CD4-positive, CD25-positive, alpha-beta regulatory T cell (primary cell): ENCODE measurements around the gene TMEM170A. TPM values are rescaled to one million over a fixed set of nuclear protein-coding genes. Genes with fewer than 3 reads are reported as not detected.

Source experiments
- ATAC-seq, 2 donors: fragments of 150-1000 bp; cut with Tn5 transposase; one replicate each; pipeline ENCODE4 v1.10.0; 2021; ENCODE audit warnings: low read depth in 2 of 2, moderate number of reproducible peaks in 2 of 2, moderate library complexity in 1 of 2
- DNase-seq, 3 donors: peaks; one replicate each; pipeline versions ENCODE4 v3.0.0 to v3.0.0-alpha.2; 2012 to 2022; ENCODE audit warnings: mixed read lengths in 1 of 3
- H3K27ac ChIP-seq: one replicate; pipeline ENCODE4 v1.7.0; 2013; ENCODE audit warnings: mild to moderate bottlenecking, low read length; ENCODE audit not compliant: insufficient read depth, poor library complexity, severe bottlenecking
- H3K27me3 ChIP-seq: one replicate; pipeline ENCODE4 v1.7.0; 2013; ENCODE audit warnings: low read length; ENCODE audit not compliant: control insufficient read depth, insufficient read depth
- H3K36me3 ChIP-seq: one replicate; pipeline ENCODE4 v1.7.0; 2013; ENCODE audit warnings: mild to moderate bottlenecking, low read length, moderate library complexity; ENCODE audit not compliant: control insufficient read depth, insufficient read depth
- H3K4me1 ChIP-seq: 2 replicates; pipeline ENCODE4 v1.7.0; 2013; ENCODE audit warnings: mild to moderate bottlenecking, low read length; ENCODE audit not compliant: insufficient read depth, control insufficient read depth, poor library complexity, severe bottlenecking
- H3K4me3 ChIP-seq: one replicate; pipeline ENCODE4 v1.7.0; 2013; ENCODE audit warnings: low read depth, mild to moderate bottlenecking, low read length, moderate library complexity
- H3K9me3 ChIP-seq, 2 experiments: 1 replicate in 1 of 2; 2 replicates in 1 of 2; pipeline ENCODE4 v1.7.0; 2013; ENCODE audit warnings: low read length in 2 of 2, mild to moderate bottlenecking in 1 of 2, moderate library complexity in 1 of 2; ENCODE audit not compliant: control insufficient read depth in 2 of 2
- H3K27ac Mint-ChIP-seq, 3 donors: one replicate each; pipeline ENCODE4 v1.8.0; 2020 to 2022; ENCODE audit warnings: mild to moderate bottlenecking in 3 of 3, mixed read lengths in 3 of 3, moderate library complexity in 2 of 3
- H3K27me3 Mint-ChIP-seq: one replicate; pipeline ENCODE4 v1.8.0; 2022; ENCODE audit warnings: mild to moderate bottlenecking, mixed read lengths
- H3K36me3 Mint-ChIP-seq: one replicate; pipeline ENCODE4 v1.8.0; 2020; ENCODE audit warnings: mixed read lengths
- H3K4me1 Mint-ChIP-seq, 4 donors: one replicate each; pipeline ENCODE4 v1.8.0; 2020 to 2022; ENCODE audit warnings: mixed read lengths in 4 of 4, mild to moderate bottlenecking in 1 of 4
- H3K4me3 Mint-ChIP-seq, 4 donors: one replicate each; pipeline ENCODE4 v1.8.0; 2020 to 2022; ENCODE audit warnings: mild to moderate bottlenecking in 4 of 4, mixed read lengths in 4 of 4, moderate library complexity in 3 of 4
- H3K9me3 Mint-ChIP-seq, 7 donors: one replicate each; pipeline ENCODE4 v1.8.0; 2020 to 2022; ENCODE audit warnings: mixed read lengths in 7 of 7, mild to moderate bottlenecking in 3 of 7, moderate library complexity in 2 of 7
- polyA plus RNA-seq, 4 donors: library from polyadenylated mRNA; unstranded; fragments of 300-500 nt; fragmentation: Illumina TruSeq; gene quantifications; one replicate each; pipeline ENCODE4 v1.2.3, GENCODE V29; 2021
- total RNA-seq: library from RNA; stranded (reverse); gene quantifications from one replicate; pipeline ENCODE4 v1.2.3, GENCODE V29; 2022

TMEM170A gene
- total and polyA plus RNA-seq, 5 donors from 2014 or later: 34.8 to 45.1 (median 40.0) TPM

DNA sequence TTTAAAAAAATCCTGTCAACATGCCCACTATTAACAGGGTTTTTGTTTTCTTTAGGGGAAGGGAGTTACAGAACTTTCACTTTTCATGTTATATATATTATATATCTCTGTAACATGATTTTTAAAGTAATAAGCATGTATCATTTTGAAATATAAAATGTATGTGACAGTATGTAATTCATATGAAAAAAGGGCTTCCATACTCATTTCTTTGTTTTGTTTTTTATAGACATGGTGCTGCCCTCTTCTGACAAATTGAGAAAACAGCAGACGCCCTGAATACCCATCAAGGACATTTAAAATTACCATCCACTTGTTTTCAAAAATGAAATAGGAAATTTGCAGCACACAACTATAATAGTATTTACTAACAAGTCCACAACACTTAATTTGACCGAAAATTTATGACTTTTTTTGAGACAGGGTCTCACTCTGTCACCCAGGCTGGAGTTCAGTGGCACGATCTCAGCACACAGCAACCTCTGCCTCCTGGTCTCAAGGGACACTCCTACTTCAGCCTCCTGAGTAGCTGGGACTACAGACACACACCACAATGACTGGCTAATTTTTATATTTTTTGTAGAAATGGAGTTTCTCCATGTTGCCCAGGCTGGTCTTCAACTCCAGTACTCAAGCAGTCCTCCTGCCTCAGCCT, 61.5 kb downstream of the TMEM170A start:
- Mint-ChIP-seq H3K4me1 (peaks cover 4 to 8% (median 5%) of the 10 kb centered on the region in 4 donors), H3K4me3 (no peak overlapping the region), H3K27me3 (no peaks in the 10 kb centered on the region), H3K9me3 (no peaks in the 10 kb centered on the region), H3K27ac (no peak overlapping the region), H3K36me3 (peaks cover 16% of the 10 kb centered on the region)
- Histone ChIP-seq H3K36me3 (peaks cover 19% of the 10 kb centered on the region), H3K4me3 (no peak overlapping the region), H3K27ac (no peak overlapping the region), H3K4me1 (no peaks in the 10 kb centered on the region), H3K9me3 (no peaks in the 10 kb centered on the region), H3K27me3 (no peaks in the 10 kb centered on the region)
- ATAC-seq: peak in 1 of 2 donors; percentile 34
- DNase-seq: peak in 2 of 3 donors; percentile 42 to 61

DNA sequence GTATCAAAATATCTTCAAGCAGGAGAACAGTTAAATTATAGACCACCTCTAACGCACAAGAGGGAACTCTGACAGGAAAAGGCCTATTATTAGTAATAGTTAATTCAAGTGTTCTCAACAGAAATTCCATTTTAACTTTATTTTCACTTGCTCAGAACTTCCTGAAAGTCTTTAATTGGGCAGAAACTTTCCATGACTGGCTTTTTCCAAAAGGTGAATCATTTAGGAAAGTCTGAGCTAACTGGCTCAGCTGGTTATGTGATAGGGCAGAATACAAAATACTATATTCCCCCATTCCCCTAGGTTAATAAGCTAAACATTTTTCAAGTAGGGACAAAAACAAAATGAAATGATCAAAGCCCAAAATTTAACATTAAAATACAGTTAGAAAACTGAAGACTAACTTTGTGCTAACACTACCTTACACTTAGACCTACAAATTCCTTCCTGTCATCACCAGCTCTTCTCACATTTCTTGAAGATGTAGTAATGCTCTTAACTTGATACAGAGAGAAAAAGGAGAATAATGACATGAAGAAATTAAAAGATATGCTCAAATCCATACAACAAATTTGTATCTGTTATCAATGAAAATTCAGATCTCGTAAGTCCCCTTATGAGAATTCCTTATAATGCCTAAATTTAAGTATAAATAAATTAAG, 62.2 kb downstream of the TMEM170A start:
- no peak for DNase-seq
- Histone ChIP-seq H3K9me3 (no peaks in the 10 kb centered on the region), H3K36me3 (peaks cover 16% of the 10 kb centered on the region), H3K27me3 (no peaks in the 10 kb centered on the region), H3K4me1 (no peaks in the 10 kb centered on the region), H3K27ac (no peak overlapping the region), H3K4me3 (no peak overlapping the region)
- Mint-ChIP-seq H3K27me3 (no peaks in the 10 kb centered on the region), H3K4me1 (peaks cover 2 to 7% (median 5%) of the 10 kb centered on the region in 4 donors), H3K4me3 (no peak overlapping the region), H3K36me3 (peaks cover 15% of the 10 kb centered on the region), H3K9me3 (no peaks in the 10 kb centered on the region), H3K27ac (peak overlapping the region in 1 of 3 donors; percentile 46)
- no peak for ATAC-seq

DNA sequence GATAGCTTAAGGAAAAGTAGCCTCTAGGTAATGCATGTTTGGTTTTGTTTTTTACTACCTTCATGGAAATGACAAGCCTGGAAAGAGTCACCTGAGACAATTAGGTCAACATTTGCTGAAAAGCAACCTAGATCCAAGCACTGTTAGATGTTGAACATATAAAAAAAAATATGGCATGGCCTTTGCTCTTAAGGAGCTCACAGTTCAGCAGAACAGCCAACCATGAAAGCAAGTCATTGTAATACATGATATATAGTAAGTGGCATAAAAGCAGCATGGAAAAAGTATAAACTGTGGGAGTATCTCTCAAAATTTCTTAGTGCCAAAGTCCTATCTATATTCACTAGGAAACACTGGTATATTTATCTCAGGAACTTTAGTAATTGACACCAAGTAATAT, 62.8 kb downstream of the TMEM170A start:
- peaks cover 15% of the 10 kb centered on the region for H3K36me3 Mint-ChIP-seq
- Histone ChIP-seq H3K27me3 (no peaks in the 10 kb centered on the region), H3K36me3 (peaks cover 13% of the 10 kb centered on the region), H3K4me3 (no peak overlapping the region), H3K27ac (no peak overlapping the region), H3K9me3 (no peaks in the 10 kb centered on the region), H3K4me1 (no peaks in the 10 kb centered on the region)
- peak overlapping the region in 1 of 3 donors; percentile 46 for H3K27ac Mint-ChIP-seq
- H3K9me3 Mint-ChIP-seq: no peaks in the 10 kb centered on the region
- no peaks in the 10 kb centered on the region for H3K27me3 Mint-ChIP-seq
- ATAC-seq: no peak
- no peak overlapping the region for H3K4me3 Mint-ChIP-seq
- H3K4me1 Mint-ChIP-seq: peaks cover 2 to 7% (median 5%) of the 10 kb centered on the region in 4 donors
- DNase-seq: no peak

DNA sequence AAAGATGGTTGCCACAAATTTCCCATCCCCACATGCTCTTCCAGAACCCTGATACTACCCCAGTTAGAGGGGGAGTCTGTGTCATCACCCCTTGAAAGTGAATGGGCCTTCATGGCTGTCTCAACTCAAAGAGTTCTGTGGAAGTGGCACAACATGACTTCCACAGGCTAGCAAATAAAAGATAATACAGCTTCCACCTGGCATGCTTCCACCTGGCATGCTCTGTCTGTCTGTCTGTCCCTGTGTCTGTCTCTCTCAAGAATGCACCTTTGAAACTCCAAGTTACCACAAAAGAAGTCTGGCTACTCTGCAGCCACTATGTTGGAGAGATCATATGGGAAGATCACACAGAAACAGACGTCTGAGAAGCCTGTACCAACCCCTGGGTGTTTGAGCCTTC, 66.2 kb downstream of the TMEM170A start:
- H3K27ac Mint-ChIP-seq: peak overlapping the region in 1 of 3 donors; percentile 42
- H3K9me3 Mint-ChIP-seq: no peaks in the 10 kb centered on the region
- H3K36me3 Mint-ChIP-seq: peaks cover 15% of the 10 kb centered on the region
- Histone ChIP-seq H3K4me1 (no peaks in the 10 kb centered on the region), H3K27me3 (no peaks in the 10 kb centered on the region), H3K4me3 (no peak overlapping the region), H3K36me3 (peaks cover 11% of the 10 kb centered on the region), H3K9me3 (no peaks in the 10 kb centered on the region), H3K27ac (no peak overlapping the region)
- ATAC-seq (no peak), DNase-seq (no peak)
- H3K4me3 Mint-ChIP-seq: no peak overlapping the region
- H3K4me1 Mint-ChIP-seq: peaks cover 2 to 7% (median 5%) of the 10 kb centered on the region in 4 donors
- no peaks in the 10 kb centered on the region for H3K27me3 Mint-ChIP-seq

DNA sequence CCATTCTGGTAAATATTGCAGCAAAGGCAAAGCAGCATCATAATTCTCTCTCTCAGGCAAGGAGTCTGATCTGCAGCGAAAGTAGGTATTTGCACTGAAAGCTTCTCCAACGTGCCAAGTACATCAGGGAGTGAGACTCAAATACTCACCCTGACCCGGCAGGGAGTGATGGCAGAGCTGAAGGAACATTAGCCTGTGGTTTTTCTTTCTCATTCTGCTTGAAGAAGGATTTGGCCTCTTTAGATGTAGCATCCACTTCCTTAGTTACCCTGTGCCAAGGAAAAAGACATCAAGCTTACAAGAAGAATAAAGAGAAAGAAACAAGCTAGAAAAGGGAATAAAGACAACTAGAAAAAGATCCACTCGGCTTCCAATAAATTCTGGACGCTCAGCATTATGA, 69.5 kb downstream of the TMEM170A start:
- DNase-seq (no peak), ATAC-seq (no peak)
- no peaks in the 10 kb centered on the region for H3K4me1 ChIP-seq
- Mint-ChIP-seq H3K27me3 (no peaks in the 10 kb centered on the region), H3K9me3 (no peaks in the 10 kb centered on the region), H3K27ac (no peak overlapping the region), H3K4me1 (peaks cover 0 to 6% (median 0%) of the 10 kb centered on the region in 4 donors), H3K36me3 (peaks cover 26% of the 10 kb centered on the region), H3K4me3 (no peak overlapping the region)
- no peaks in the 10 kb centered on the region for H3K27me3 ChIP-seq
- H3K36me3 ChIP-seq: peaks cover 33% of the 10 kb centered on the region
- H3K27ac ChIP-seq: no peak overlapping the region
- no peak overlapping the region for H3K4me3 ChIP-seq
- H3K9me3 ChIP-seq: no peaks in the 10 kb centered on the region

Other genes with a start within 250 kb of the TMEM170A start
- gene CTRB1, start 245.7 kb downstream of the TMEM170A start, total RNA-seq: not detected
- not detected for gene CTRB1, start 245.7 kb downstream of the TMEM170A start, polyA plus RNA-seq
- gene BCAR1, start 213.1 kb downstream of the TMEM170A start, total RNA-seq: 0.44 TPM
- under 1 TPM in 2 of 4 donors, not detected in 2; 0.27 to 0.38 TPM for gene BCAR1, start 213.1 kb downstream of the TMEM170A start, polyA plus RNA-seq
- 41.7 TPM for gene CFDP1, start 31.2 kb downstream of the TMEM170A start, total RNA-seq
- gene CFDP1, start 31.2 kb downstream of the TMEM170A start, polyA plus RNA-seq: 10 to 100 TPM; 32.0 to 63.8 (median 37.2) TPM
- not detected for gene CHST6, start 30.8 kb upstream of the TMEM170A start, total RNA-seq
- not detected for gene CHST6, start 30.8 kb upstream of the TMEM170A start, polyA plus RNA-seq
- not detected for gene CHST5, start 71.4 kb upstream of the TMEM170A start, total RNA-seq
- gene CHST5, start 71.4 kb upstream of the TMEM170A start, polyA plus RNA-seq: not detected
- gene TMEM231, start 91.6 kb upstream of the TMEM170A start, total RNA-seq: 0.72 TPM
- gene TMEM231, start 91.6 kb upstream of the TMEM170A start, polyA plus RNA-seq: 1 to 10 TPM in 2 of 4 donors, under 1 TPM in 2; 0.64 to 2.6 (median 1.3) TPM
- gene GABARAPL2, start 101.7 kb upstream of the TMEM170A start, total RNA-seq: 81.3 TPM
- 100 to 1,000 TPM; 293 to 354 (median 316) TPM for gene GABARAPL2, start 101.7 kb upstream of the TMEM170A start, polyA plus RNA-seq
- gene ADAT1, start 158.6 kb upstream of the TMEM170A start, total RNA-seq: 98.7 TPM
- 10 to 100 TPM; 40.1 to 57.6 (median 52.0) TPM for gene ADAT1, start 158.6 kb upstream of the TMEM170A start, polyA plus RNA-seq
- 130 TPM for gene KARS1, start 183.0 kb upstream of the TMEM170A start, total RNA-seq
- gene KARS1, start 183.0 kb upstream of the TMEM170A start, polyA plus RNA-seq: 100 to 1,000 TPM; 186 to 237 (median 209) TPM
- gene TERF2IP, start 183.1 kb upstream of the TMEM170A start, total RNA-seq: 133 TPM
- 100 to 1,000 TPM; 133 to 204 (median 162) TPM for gene TERF2IP, start 183.1 kb upstream of the TMEM170A start, polyA plus RNA-seq
- not detected for gene CPHXL2, start 212.3 kb upstream of the TMEM170A start, total RNA-seq
- not detected for gene CPHXL2, start 212.3 kb upstream of the TMEM170A start, polyA plus RNA-seq
- gene DUXB, start 236.8 kb upstream of the TMEM170A start, total RNA-seq: not detected
- not detected for gene DUXB, start 236.8 kb upstream of the TMEM170A start, polyA plus RNA-seq